ENCODE measurements around the gene PURB. TPM values are rescaled to one million over a fixed set of nuclear protein-coding genes. Genes with fewer than 3 reads are reported as not detected.

Gene PURB
- total RNA-seq, 2 experiments from 2014 or later, result 17.0 to 17.4 TPM

- TF ChIP-seq CTCF (IDR thresholded peaks at IDR 0.05), result no peak
- H3K36me3 ChIP-seq (ENCODE audit: insufficient read depth, low read length), result no peaks in the 10 kb centered on the region
- H3K27ac Mint-ChIP-seq, result no peak overlapping the region
- H3K27me3 ChIP-seq (ENCODE audit: control insufficient read depth in 1 of 2, insufficient read depth in 2 of 2, low read length in 2 of 2), result no peaks in the 10 kb centered on the region
- no peaks in the 10 kb centered on the region for H3K36me3 Mint-ChIP-seq (ENCODE audit: low read depth)
- peaks cover under 1% of the 10 kb centered on the region for H3K4me1 Mint-ChIP-seq (ENCODE audit: low read depth)
- H3K27me3 Mint-ChIP-seq, result no peaks in the 10 kb centered on the region
- H3K27ac ChIP-seq (ENCODE audit: low read depth in 1 of 2, low read length in 2 of 2), result no peak overlapping the region
- H3K4me3 Mint-ChIP-seq, result no peak overlapping the region
- no peak for DNase-seq
- intact Hi-C loops (cut with DNase I, micrococcal nuclease), result no loop called here
- POLR2A ChIA-PET, result no interaction called here
- ATAC-seq (ENCODE audit: poor library complexity), result no peak
- CTCF ChIA-PET, result no interaction called here
- no peaks in the 10 kb centered on the region for H3K9me3 Mint-ChIP-seq
- no peaks in the 10 kb centered on the region for H3K9me3 ChIP-seq (ENCODE audit: control insufficient read depth in 1 of 2, insufficient read depth in 1 of 2, low read length in 2 of 2)
- H3K4me3 ChIP-seq (ENCODE audit: low read length), result no peak overlapping the region
- H3K4me1 ChIP-seq (ENCODE audit: insufficient read depth, low read length), result no peaks in the 10 kb centered on the region
Measured at GRCh38 chr7:44909596-44910389, 24.5 kb upstream of the PURB start.

DNA sequence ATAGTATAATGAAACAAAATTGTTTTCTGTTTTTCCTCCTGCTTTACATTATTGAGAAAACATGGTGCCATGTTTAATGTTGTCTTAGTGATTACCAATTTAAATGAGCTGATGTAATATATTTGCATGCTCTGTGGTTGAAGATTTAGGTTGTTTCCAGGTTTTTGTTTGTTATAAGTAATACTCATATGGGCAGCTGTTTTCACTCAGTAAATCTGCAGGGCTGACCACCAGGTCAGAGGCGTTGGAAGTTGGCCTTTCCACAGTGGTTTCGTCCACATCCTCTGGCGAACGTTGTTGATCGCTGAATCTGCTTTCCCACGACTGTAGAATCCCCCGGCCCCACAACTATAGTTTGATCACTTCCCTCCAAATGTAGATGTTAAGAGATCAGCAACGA is 21.6 kb upstream of the PURB start:
- Mint-ChIP-seq H3K4me3 (no peak overlapping the region), H3K36me3 (ENCODE audit: low read depth) (no peaks in the 10 kb centered on the region), H3K4me1 (ENCODE audit: low read depth) (no peaks in the 10 kb centered on the region), H3K27ac (no peak overlapping the region), H3K27me3 (no peaks in the 10 kb centered on the region), H3K9me3 (no peaks in the 10 kb centered on the region)
- Histone ChIP-seq H3K27ac (ENCODE audit: low read depth in 1 of 2, low read length in 2 of 2) (no peak overlapping the region), H3K4me3 (ENCODE audit: low read length) (no peak overlapping the region), H3K4me1 (ENCODE audit: insufficient read depth, low read length) (no peaks in the 10 kb centered on the region), H3K27me3 (ENCODE audit: control insufficient read depth in 1 of 2, insufficient read depth in 2 of 2, low read length in 2 of 2) (no peaks in the 10 kb centered on the region), H3K9me3 (ENCODE audit: control insufficient read depth in 1 of 2, insufficient read depth in 1 of 2, low read length in 2 of 2) (no peaks in the 10 kb centered on the region), H3K36me3 (ENCODE audit: insufficient read depth, low read length) (no peaks in the 10 kb centered on the region)
- POLR2A ChIA-PET, result no interaction called here
- intact Hi-C loops (cut with DNase I, micrococcal nuclease), result no loop called here
- ATAC-seq (ENCODE audit: poor library complexity) (no peak), DNase-seq (no peak)
- no peak for TF ChIP-seq CTCF (IDR thresholded peaks at IDR 0.05)
- CTCF ChIA-PET, result no interaction called here

- TF ChIP-seq CTCF (IDR thresholded peaks at IDR 0.05), result no peak
- ChIA-PET CTCF (interaction anchor here (1.2 kb wide), 1 partner anchor 48 kb away, joined by 4 read pairs; no protein-coding TSS in a partner anchor), POLR2A (no interaction called here)
- DNase-seq (no peak), ATAC-seq (ENCODE audit: poor library complexity) (no peak)
- Histone ChIP-seq H3K4me1 (ENCODE audit: insufficient read depth, low read length) (no peaks in the 10 kb centered on the region), H3K4me3 (ENCODE audit: low read length) (no peak overlapping the region), H3K27me3 (ENCODE audit: control insufficient read depth in 1 of 2, insufficient read depth in 2 of 2, low read length in 2 of 2) (no peaks in the 10 kb centered on the region), H3K9me3 (ENCODE audit: control insufficient read depth in 1 of 2, insufficient read depth in 1 of 2, low read length in 2 of 2) (no peaks in the 10 kb centered on the region), H3K27ac (ENCODE audit: low read depth in 1 of 2, low read length in 2 of 2) (no peak overlapping the region), H3K36me3 (ENCODE audit: insufficient read depth, low read length) (no peaks in the 10 kb centered on the region)
- Mint-ChIP-seq H3K27ac (no peak overlapping the region), H3K4me3 (no peak overlapping the region), H3K4me1 (ENCODE audit: low read depth) (no peaks in the 10 kb centered on the region), H3K36me3 (ENCODE audit: low read depth) (no peaks in the 10 kb centered on the region), H3K27me3 (no peaks in the 10 kb centered on the region), H3K9me3 (no peaks in the 10 kb centered on the region)
- intact Hi-C loops (cut with DNase I, micrococcal nuclease), result no loop called here
Measured at GRCh38 chr7:44905002-44905635, 19.8 kb upstream of the PURB start.
